DMS79 (cell line): ENCODE results near the gene PEX5L.
A peak's percentile ranks its signal among the peaks of the same experiment; 100 is the strongest.
"Not testable (repeated sequence)": the region's sequence is repeated elsewhere in the genome, so short reads cannot be mapped to it uniquely, and the experiment has no call there.

Experiments
- DNase-seq: peaks from one replicate; lab custom pipeline; 2025; lab: John Stamatoyannopoulos, UW

The PEX5L gene

GRCh38 chr3:180008318-180008717 is 28.4 kb downstream of the PEX5L start:
- not testable (repeated sequence) for DNase-seq

GRCh38 chr3:180004542-180004941 is 32.2 kb downstream of the PEX5L start:
- DNase-seq, result no peak

DNA sequence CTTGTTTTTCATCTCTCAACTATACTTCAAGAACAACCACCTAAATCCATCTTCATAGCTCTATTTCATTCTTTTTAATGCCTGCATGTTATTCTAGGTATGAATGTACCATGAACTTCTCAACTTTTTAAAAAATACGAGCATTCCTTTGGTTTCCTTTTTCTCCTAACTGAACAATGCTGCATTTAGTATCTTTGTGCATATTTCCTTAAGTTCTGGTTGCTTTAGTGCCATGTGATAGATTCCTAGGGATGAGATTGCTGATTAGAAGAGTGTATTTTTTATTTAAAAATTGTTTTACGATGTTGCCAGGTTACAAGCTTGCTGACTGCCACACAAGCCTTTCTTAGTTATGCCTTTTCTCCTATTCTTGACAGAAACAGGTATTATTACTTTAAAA is 34.7 kb downstream of the PEX5L start:
- no peak for DNase-seq

GRCh38 chr3:180000500-180000899 is 36.2 kb downstream of the PEX5L start:
- DNase-seq, result no peak

- DNase-seq, result no peak
These were observed 41.3 kb downstream of the PEX5L start for GRCh38 chr3:179995406-179995805.

- DNase-seq, result no peak
These were observed 44.9 kb downstream of the PEX5L start for GRCh38 chr3:179991883-179992282.

GRCh38 chr3:179991104-179991503 is 45.6 kb downstream of the PEX5L start:
- DNase-seq, result no peak

- no peak for DNase-seq
These were observed 55.1 kb downstream of the PEX5L start for GRCh38 chr3:179981646-179982045.

- DNase-seq, result no peak
These were observed 59.4 kb downstream of the PEX5L start for GRCh38 chr3:179977356-179977755.

- no peak for DNase-seq
These were observed 62.8 kb downstream of the PEX5L start for GRCh38 chr3:179973931-179974361.

GRCh38 chr3:179972881-179973423 is 63.8 kb downstream of the PEX5L start:
- no peak for DNase-seq

GRCh38 chr3:179971280-179971679 is 65.5 kb downstream of the PEX5L start:
- DNase-seq, result no peak

DNA sequence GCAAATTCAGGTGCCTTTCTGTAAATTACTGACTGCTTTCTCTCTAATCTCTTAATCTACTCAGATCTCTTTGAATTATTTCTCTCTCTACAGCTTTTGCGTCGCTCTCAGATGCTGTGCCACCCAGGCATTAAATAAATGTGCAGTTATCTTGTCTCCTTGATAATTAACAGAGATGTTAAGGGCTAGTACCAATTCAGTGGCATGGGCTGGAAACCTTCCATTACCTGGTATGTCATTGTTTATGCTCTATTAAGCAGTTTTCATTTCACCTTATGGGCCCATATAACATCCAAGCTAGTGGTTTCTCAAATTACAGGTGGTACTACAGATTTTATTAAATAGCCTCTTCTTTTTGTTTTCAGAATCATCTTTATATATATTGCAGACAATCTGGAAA is 66.0 kb downstream of the PEX5L start:
- no peak for DNase-seq

GRCh38 chr3:179969525-179969924 is 67.2 kb downstream of the PEX5L start:
- DNase-seq, result no peak

DNA sequence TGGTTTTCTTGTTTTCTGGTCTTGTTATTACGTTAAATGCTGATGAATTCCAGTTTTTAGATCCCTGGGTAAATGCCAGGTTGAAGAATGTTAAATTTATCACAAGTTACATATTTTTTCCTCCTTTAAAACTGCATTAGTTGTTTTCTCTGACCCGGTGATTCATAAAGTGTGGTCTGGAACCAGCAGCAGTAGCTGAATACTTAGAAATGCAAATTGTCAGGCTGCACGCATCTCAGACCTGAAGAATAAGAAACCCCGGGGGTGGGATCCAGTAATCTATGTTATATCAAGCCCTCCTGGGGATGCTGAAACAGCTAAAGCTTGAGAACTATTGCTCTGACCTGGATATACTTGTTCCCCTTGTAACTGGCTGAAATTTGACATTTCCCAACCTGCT is 69.1 kb downstream of the PEX5L start:
- DNase-seq, result no peak

DNA sequence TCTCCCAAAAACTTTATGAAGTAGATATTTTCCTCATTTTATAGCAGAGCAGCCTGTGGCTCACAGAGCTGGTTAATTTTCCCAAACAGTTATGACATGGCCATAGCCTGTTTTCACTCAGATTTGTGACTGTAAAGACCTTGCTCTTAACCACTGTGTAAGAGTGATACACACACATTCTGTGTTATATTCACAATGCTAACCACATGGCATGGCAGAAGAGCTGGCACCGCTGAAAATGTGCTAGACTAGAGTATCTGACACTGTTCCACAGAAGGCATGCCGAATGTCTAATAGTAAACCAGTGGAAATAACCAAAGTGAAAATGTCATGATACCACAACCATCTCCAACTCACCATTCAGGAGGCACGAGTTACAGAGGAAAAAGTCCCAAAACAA is 71.8 kb downstream of the PEX5L start:
- DNase-seq, result no peak

GRCh38 chr3:179962629-179963387 is 73.9 kb downstream of the PEX5L start:
- DNase-seq, result no peak

GRCh38 chr3:179961703-179962078 is 75.0 kb downstream of the PEX5L start:
- no peak for DNase-seq

DNA sequence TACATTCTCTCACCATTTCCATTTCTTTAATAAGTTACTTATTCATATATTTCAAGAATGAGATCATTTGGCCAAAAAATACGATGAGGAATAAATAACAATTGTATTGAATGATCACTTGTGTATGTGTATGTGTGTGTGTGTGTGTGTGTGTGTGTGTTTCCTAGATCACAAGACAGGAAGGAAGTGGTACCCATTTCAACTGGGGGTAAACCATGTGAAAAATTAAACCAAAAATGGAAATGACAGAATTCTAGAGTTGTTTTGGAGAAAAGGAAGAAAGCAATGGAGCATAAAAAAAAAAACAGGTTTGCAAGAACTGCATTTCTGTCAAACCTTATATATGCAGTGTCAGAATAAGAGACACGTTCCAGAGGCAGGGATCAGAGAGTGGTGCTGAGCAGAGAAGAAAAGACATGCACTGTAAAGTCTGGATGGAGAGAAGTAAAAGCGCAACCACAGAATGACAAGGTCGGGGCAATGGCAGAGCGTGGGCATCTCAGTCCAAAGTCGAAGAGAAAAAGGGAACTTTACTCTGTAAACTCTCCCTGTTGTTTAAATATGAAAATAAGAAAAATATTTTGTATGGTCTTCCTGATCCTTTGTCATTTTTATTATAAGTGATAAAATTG is 75.5 kb downstream of the PEX5L start:
- no peak for DNase-seq

GRCh38 chr3:179958759-179959158 is 78.0 kb downstream of the PEX5L start:
- DNase-seq, result no peak

- DNase-seq, result no peak
These were observed 78.6 kb downstream of the PEX5L start for GRCh38 chr3:179958143-179958542.

DNA sequence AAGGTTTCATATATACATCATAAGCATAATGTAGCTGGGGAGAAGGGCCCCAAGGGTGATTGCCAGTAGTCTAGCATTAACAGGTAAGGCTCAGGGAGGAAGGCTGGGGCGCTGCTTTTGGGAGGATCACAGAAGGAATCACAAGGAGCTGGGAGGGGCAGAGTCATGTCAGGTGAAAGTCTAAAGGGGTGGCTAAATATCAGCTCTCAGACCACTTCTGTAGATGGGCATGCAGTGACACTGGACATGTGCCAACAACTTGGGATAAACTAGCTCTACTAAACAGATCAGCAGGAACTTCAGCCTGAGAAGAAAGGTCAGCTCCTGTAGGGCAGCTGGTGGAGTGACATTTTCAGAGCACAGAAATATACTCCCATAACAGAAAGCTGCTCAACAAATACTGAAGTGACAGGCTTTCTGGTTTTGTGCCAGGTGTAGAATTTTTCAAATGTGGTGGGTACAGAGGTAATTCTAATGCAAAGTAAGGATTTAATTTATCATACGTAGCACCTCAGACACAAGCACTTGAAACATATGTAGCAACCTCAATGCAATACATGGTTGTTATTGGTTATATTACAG is 79.4 kb downstream of the PEX5L start:
- peak; percentile 21 for DNase-seq

- no peak for DNase-seq
These were observed 80.3 kb downstream of the PEX5L start for GRCh38 chr3:179956416-179956830.
